CD4-positive, alpha-beta T cell treated with Interleukin-2 at 100 ng/mL for 4 hours (primary cell): Measurements from ENCODE around the gene COIL.
A peak's percentile ranks its signal among the peaks of the same experiment; 100 is the strongest.

Experiments
- DNase-seq: peaks from one replicate; pipeline ENCODE4 v3.0.0-alpha.2; 2020; ENCODE audit warnings: low spot score

Gene COIL

GRCh38 chr17:56903560-56903959, 57.3 kb downstream of the COIL start:
- DNase-seq = no peak

- no peak for DNase-seq
These were observed 58.5 kb downstream of the COIL start for GRCh38 chr17:56902348-56902747.

GRCh38 chr17:56899403-56899802, 61.4 kb downstream of the COIL start:
- no peak for DNase-seq

- DNase-seq = no peak
These were observed 62.0 kb downstream of the COIL start for GRCh38 chr17:56898874-56899273.

- DNase-seq = no peak
These were observed 63.0 kb downstream of the COIL start for GRCh38 chr17:56897646-56898424.

GRCh38 chr17:56896968-56897359, 63.9 kb downstream of the COIL start:
- no peak for DNase-seq

- DNase-seq = no peak
These were observed 64.5 kb downstream of the COIL start for GRCh38 chr17:56896217-56896967.

- no peak for DNase-seq
These were observed 65.9 kb downstream of the COIL start for GRCh38 chr17:56894859-56895455.

GRCh38 chr17:56893503-56893902, 67.3 kb downstream of the COIL start:
- no peak for DNase-seq

GRCh38 chr17:56892333-56892732, 68.5 kb downstream of the COIL start:
- DNase-seq = no peak

GRCh38 chr17:56891751-56892150, 69.1 kb downstream of the COIL start:
- peak; percentile 44 for DNase-seq

- DNase-seq = no peak
These were observed 69.8 kb downstream of the COIL start for GRCh38 chr17:56890906-56891674.

GRCh38 chr17:56890390-56890789, 70.5 kb downstream of the COIL start:
- no peak for DNase-seq
